Skeletal muscle tissue (tissue), 4 donors: Measurements from ENCODE around the gene MGME1. TPM values are rescaled to one million over a fixed set of nuclear protein-coding genes. Genes with fewer than 3 reads are reported as not detected.

Experiments
- H3K27ac ChIP-seq: one replicate; pipeline ENCODE4 v1.7.0; 2013; ENCODE audit warnings: mild to moderate bottlenecking, low read depth, low read length, inconsistent platforms
- H3K27me3 ChIP-seq, 3 donors: one replicate each; pipeline ENCODE4 v1.7.0; 2013; ENCODE audit warnings: low read length in 3 of 3; ENCODE audit not compliant: control insufficient read depth in 3 of 3, insufficient read depth in 3 of 3
- H3K36me3 ChIP-seq, 3 donors: one replicate each; pipeline ENCODE4 v1.7.0; 2013; ENCODE audit warnings: low read length in 3 of 3; ENCODE audit not compliant: control insufficient read depth in 3 of 3, insufficient read depth in 3 of 3
- H3K4me1 ChIP-seq, 3 donors: one replicate each; pipeline ENCODE4 v1.7.0; 2013; ENCODE audit warnings: low read length in 3 of 3, mild to moderate bottlenecking in 3 of 3; ENCODE audit not compliant: control insufficient read depth in 3 of 3, insufficient read depth in 3 of 3
- H3K4me3 ChIP-seq, 3 donors: one replicate each; pipeline ENCODE4 v1.7.0; 2013; ENCODE audit warnings: low read length in 3 of 3
- H3K9ac ChIP-seq, 3 donors: one replicate each; pipeline ENCODE4 v1.7.0; 2013; ENCODE audit warnings: low read length in 3 of 3, mild to moderate bottlenecking in 3 of 3, moderate library complexity in 2 of 3, low read depth in 1 of 3
- H3K9me3 ChIP-seq, 3 donors: one replicate each; pipeline ENCODE4 v1.7.0; 2013; ENCODE audit warnings: low read length in 3 of 3; ENCODE audit not compliant: control insufficient read depth in 3 of 3
- total RNA-seq: library from RNA; depleted of rRNA; stranded (reverse); fragments of >200 nt; gene quantifications from one replicate; pipeline ENCODE4 v1.2.3, GENCODE V29; 2014
- donor health status: Osteomylitis.

Gene MGME1
- total RNA-seq, 1 donor from 2014 or later = 6.8 TPM

- peaks cover 7 to 26% (median 17%) of the 10 kb centered on the region in 3 donors for H3K4me1 ChIP-seq
- no peaks in the 10 kb centered on the region for H3K27me3 ChIP-seq
- H3K4me3 ChIP-seq = no peak overlapping the region
- no peaks in the 10 kb centered on the region for H3K36me3 ChIP-seq
- H3K27ac ChIP-seq = peak overlapping the region; percentile 51
- H3K9me3 ChIP-seq = no peaks in the 10 kb centered on the region
- peak overlapping the region in 1 of 3 donors; percentile 47 for H3K9ac ChIP-seq
Observed at GRCh38 chr20:18005170-18005989, 36.6 kb downstream of the MGME1 start.

DNA sequence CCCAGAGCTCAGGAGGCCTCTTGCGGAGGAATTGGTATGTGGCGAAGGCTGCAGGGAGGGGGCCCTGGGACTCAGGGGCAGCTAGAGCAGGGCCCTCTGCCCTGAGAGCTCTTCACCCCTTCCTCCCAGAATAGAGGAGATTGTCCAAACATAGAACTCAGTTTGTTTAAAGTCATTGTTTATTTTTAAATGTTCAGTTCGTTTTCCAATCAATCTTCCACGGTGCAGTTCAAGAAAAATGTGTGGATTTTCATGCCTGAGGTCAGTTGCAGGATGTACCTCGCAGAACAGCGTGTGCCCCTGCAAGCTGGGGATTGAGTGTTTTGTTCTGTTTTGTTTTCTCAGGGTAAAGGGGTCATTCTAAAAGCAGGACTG, 37.2 kb downstream of the MGME1 start:
- Histone ChIP-seq H3K4me3 (no peak overlapping the region), H3K27ac (no peak overlapping the region), H3K9ac (peak overlapping the region in 1 of 3 donors; percentile 47), H3K4me1 (peaks cover 7 to 26% (median 17%) of the 10 kb centered on the region in 3 donors), H3K9me3 (no peaks in the 10 kb centered on the region), H3K36me3 (no peaks in the 10 kb centered on the region), H3K27me3 (no peaks in the 10 kb centered on the region)

DNA sequence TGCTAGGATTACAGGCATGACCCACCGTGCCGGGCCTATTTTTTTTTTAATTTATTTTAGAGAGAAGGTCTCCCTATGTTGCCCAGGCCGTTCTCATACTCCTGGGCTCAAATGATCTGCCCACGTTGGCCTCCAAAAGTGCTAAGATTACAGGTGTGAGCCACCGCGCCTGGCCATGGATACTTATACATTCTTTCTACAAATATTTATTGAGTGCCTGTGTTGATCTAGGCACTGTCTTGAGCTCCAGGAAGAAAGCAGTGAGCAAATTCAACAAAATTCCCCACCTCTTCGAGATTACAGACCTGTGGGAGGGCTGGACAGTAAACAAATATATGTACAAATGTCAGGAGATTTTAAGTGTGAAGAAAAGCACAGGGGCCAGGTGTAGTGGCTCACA, 37.9 kb downstream of the MGME1 start:
- Histone ChIP-seq H3K4me3 (no peak overlapping the region), H3K36me3 (no peaks in the 10 kb centered on the region), H3K27ac (no peak overlapping the region), H3K4me1 (peaks cover 7 to 21% (median 10%) of the 10 kb centered on the region in 3 donors), H3K9ac (no peak overlapping the region), H3K27me3 (no peaks in the 10 kb centered on the region), H3K9me3 (no peaks in the 10 kb centered on the region)

DNA sequence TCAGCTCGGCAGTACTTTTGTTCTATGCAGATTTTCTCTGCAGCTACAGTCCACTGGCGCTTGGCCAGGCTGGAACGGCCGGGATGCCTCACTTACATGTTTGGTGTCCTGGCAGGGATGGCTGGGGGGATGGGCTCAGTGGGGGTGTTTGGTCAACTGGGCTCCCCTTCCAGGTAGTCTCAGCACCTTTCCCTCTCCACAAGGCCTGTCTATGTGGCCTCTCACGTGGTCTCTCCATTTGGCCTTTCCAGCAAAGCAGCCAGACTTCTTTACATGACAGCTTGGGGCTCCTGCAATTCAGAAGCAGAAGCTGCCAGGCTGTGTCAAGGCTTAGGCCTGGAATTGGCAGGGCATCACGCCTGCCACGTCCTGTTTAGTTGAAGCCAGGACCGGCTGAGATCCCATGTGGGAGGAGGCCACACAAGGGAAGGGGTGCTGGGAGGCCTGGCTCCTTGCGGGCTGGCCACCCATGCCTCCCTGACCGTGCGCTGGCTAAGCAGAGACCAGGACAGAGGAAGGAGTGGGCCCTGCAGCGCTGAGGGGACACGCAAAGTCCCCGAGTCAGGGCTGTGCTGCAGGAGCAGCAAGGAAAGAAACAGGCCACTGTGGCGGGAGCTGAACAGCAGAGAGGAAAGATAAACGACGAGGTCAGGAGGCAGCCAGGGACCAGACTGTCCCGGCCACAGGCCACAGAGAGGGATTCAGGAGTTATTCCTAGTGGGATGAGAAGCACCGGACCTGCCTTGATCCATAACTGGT, 38.9 kb downstream of the MGME1 start:
- Histone ChIP-seq H3K9ac (no peak overlapping the region), H3K4me1 (peaks cover 7 to 21% (median 8%) of the 10 kb centered on the region in 3 donors), H3K9me3 (no peaks in the 10 kb centered on the region), H3K36me3 (no peaks in the 10 kb centered on the region), H3K4me3 (no peak overlapping the region), H3K27me3 (no peaks in the 10 kb centered on the region), H3K27ac (no peak overlapping the region)

GRCh38 chr20:18009116-18009515, 40.3 kb downstream of the MGME1 start:
- Histone ChIP-seq H3K9ac (no peak overlapping the region), H3K36me3 (no peaks in the 10 kb centered on the region), H3K27ac (no peak overlapping the region), H3K4me1 (peaks cover 4 to 15% (median 7%) of the 10 kb centered on the region in 3 donors), H3K27me3 (no peaks in the 10 kb centered on the region), H3K4me3 (no peak overlapping the region), H3K9me3 (no peaks in the 10 kb centered on the region)

DNA sequence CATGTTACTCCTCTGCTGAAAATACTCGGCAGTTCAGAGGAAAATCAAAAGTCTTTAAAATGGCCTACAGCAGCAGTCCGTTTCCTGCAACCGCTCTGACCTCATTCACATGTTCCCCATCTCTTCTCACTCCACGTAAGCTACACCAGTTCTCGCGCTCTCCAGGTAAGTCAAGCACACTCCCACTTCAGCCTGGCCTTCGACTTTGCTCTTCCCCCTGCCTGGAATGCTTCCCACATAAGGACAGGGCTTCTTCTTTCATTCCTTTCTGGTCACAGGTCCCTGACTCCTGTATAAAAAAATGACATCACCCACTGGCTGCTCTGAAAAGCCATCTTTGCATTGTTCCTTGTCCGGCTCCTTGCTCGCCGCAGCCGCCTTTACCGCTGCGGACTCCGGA, 42.7 kb downstream of the MGME1 start:
- H3K9ac ChIP-seq = no peak overlapping the region
- H3K36me3 ChIP-seq = no peaks in the 10 kb centered on the region
- no peaks in the 10 kb centered on the region for H3K27me3 ChIP-seq
- H3K4me3 ChIP-seq = no peak overlapping the region
- no peak overlapping the region for H3K27ac ChIP-seq
- H3K9me3 ChIP-seq = no peaks in the 10 kb centered on the region
- peaks cover 0 to 4% (median 0%) of the 10 kb centered on the region in 3 donors for H3K4me1 ChIP-seq

DNA sequence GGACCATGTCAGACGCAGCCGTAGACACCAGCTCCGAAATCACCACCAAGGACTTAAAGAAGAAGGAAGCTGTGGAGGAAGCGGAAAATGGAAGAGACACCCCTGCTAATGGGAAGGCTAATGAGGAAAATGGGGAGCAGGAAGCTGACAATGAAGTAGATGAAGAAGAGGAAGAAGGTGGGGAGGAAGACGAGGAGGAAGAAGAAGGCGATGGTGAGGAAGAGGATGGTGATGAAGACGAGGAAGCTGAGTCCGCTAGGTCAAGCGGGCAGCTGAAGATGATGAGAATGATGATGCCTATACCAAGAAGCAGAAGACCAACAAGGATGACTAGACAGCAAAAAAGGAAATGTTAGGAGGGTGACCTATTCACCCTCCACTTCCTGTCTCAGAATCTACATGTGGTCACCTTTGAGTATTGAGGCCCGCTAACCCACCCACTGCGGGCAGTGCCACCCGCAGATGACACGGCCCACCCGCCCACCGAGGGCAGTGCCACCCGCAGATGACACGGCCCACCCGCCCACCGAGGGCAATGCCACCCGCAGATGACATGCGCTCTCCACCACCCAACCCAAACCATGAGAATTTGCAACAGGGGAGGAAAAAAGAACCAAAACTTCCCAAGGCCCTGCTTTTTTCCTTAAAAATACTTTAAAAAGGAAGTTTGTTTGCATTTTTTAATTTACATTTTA, 43.3 kb downstream of the MGME1 start:
- no peak overlapping the region for H3K4me3 ChIP-seq
- peaks cover 0 to 4% (median 0%) of the 10 kb centered on the region in 3 donors for H3K4me1 ChIP-seq
- no peaks in the 10 kb centered on the region for H3K27me3 ChIP-seq
- H3K27ac ChIP-seq = no peak overlapping the region
- no peaks in the 10 kb centered on the region for H3K36me3 ChIP-seq
- no peaks in the 10 kb centered on the region for H3K9me3 ChIP-seq
- no peak overlapping the region for H3K9ac ChIP-seq

DNA sequence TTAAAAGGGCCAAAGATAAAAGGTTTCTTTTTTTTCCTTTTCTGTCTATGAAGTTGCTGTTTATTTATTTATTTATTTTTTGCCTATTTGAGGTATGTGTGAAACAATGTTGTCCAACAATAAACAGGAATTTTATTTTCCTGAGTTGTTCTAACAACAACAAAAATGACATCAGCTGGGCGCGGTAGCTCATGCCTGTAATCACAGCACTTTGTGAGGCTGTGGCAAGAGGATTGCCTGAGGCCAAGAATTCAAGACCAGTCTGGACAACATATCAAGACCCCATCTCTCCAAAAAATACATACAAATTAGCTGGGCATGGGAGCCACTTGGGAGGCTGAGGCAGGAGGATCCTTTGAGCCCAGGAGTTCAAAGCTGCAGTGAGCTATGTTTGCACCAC, 44.1 kb downstream of the MGME1 start:
- no peak overlapping the region for H3K27ac ChIP-seq
- H3K36me3 ChIP-seq = no peaks in the 10 kb centered on the region
- H3K4me3 ChIP-seq = no peak overlapping the region
- H3K9ac ChIP-seq = no peak overlapping the region
- H3K9me3 ChIP-seq = no peaks in the 10 kb centered on the region
- H3K4me1 ChIP-seq = no peaks in the 10 kb centered on the region
- no peaks in the 10 kb centered on the region for H3K27me3 ChIP-seq

DNA sequence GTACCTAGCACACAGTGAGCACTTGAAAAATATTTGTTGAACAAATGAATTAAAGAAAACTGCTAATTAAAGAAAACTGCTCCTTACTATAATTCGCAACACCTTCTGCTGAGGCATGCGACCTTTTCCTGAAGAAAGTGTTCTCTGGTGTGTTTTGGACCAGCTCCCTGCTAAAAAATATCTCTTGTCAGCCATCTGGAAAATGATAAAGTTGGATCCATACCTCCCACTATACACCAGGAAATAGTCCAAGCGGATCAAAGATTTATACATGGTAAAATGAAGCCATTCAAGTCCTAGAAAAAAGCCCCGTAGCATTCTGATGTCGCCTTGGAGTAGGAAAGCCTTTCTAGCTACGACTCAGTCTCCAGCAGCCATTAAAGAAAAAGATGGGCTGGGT, 45.6 kb downstream of the MGME1 start:
- no peak overlapping the region for H3K27ac ChIP-seq
- H3K27me3 ChIP-seq = no peaks in the 10 kb centered on the region
- H3K4me3 ChIP-seq = no peak overlapping the region
- H3K36me3 ChIP-seq = no peaks in the 10 kb centered on the region
- no peaks in the 10 kb centered on the region for H3K4me1 ChIP-seq
- H3K9me3 ChIP-seq = no peaks in the 10 kb centered on the region
- H3K9ac ChIP-seq = no peak overlapping the region

DNA sequence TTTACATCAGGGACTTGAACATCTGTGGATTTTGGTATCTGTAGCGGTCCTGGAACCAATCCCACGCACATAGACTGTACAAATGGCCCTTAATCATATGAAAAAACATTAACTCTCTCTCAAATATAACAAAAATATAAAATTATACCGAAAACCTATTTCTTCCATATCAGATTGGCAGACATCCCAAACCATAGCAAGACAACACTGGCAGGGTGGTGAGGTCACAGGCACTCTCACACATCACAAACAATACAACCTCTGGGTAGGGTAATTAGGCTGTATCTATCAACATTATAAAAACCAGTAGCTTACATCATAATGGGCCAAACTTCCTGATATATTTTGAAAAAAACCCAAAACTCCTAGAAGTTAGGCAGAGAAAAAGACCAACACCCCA, 48.0 kb downstream of the MGME1 start:
- no peaks in the 10 kb centered on the region for H3K27me3 ChIP-seq
- no peak overlapping the region for H3K27ac ChIP-seq
- H3K4me1 ChIP-seq = no peaks in the 10 kb centered on the region
- no peak overlapping the region for H3K4me3 ChIP-seq
- no peaks in the 10 kb centered on the region for H3K36me3 ChIP-seq
- no peaks in the 10 kb centered on the region for H3K9me3 ChIP-seq
- no peak overlapping the region for H3K9ac ChIP-seq
